HG02571 (cell line): ENCODE measurements around the gene MIOS.
"Not testable (repeated sequence)": the region's sequence is repeated elsewhere in the genome, so short reads cannot be mapped to it uniquely, and the experiment has no call there.

Experiments
- ATAC-seq: cut with Tn5 transposase; IDR thresholded peaks from one replicate; pipeline ENCODE4 v1.9.1; 2021; ENCODE audit warnings: mild to moderate bottlenecking, moderate library complexity; ENCODE audit not compliant: unreplicated experiment

Gene MIOS

DNA sequence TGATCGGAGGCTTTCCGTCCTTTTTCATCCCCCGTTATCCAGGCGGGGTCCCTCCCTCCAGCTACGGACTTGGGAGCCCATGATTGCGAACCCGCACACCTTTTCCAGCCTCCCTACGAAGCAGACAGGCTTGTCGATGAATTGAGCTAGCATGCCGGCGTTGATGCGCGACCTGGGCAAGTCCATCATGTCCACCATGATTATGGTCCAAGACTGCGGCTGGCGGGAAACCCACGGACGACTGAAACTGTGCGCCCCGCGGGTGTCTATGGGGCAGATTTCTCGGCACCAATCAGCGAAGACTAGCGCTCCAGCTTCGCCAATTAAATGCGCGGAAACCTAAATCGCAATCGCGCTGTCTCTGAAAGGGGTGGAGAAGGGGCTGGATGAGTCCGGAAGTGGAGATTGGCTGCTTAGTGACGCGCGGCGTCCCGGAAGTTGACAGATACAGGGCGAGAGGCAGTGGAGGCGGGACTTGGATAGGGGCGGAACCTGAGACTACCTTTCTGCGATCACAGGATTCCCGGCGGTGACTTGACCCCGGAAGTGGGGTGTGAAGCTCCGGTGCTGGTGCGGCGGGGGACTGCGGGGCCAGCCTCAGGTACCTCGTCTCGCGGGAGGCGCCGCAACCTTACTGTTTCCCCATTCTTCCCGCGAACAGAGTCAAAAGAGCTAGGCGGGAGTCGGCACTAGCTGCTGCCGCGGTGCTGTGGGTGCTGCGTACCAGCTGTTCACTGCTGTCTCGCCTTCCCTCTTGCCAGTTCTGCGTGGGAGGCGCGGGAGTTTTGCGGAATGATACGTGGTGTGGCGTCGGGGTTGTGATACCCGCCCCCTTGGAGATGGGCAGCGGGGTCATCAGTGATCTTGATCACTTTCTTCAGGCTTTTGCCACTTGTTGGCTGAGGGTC is 73.8 kb downstream of the MIOS start, which contains the start of gene UMAD1:
Gene UMAD1 (plus strand): TSS at position 532 of the 908 bp plus-strand sequence. CDS start 32,620 bp downstream, outside the sequence.
- ATAC-seq: peak; percentile 98

- ATAC-seq: peak; percentile 11
These were observed 74.5 kb downstream of the MIOS start for GRCh38 chr7:7641129-7641663.

DNA sequence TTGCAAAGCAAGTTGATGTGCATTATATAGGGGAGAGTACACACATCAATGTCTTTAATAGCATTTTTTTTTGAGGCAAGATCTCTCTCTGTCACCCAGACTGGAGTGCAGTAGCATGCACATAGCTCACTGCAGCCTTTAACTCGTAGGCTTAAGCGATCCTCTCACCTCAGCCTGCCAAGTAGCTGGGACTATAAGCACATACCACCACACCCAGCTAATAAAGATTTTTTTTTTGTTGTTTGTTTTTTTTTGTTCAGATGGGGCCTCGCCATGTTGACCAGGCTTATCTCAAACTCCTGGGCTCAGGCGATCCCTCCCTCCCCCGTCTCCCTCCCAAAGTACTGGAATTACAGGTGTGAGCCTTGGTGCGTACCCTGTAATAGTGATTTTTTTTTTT is 75.4 kb downstream of the MIOS start:
- no peak for ATAC-seq

- no peak for ATAC-seq
These were observed 80.9 kb downstream of the MIOS start for GRCh38 chr7:7647495-7648036.

DNA sequence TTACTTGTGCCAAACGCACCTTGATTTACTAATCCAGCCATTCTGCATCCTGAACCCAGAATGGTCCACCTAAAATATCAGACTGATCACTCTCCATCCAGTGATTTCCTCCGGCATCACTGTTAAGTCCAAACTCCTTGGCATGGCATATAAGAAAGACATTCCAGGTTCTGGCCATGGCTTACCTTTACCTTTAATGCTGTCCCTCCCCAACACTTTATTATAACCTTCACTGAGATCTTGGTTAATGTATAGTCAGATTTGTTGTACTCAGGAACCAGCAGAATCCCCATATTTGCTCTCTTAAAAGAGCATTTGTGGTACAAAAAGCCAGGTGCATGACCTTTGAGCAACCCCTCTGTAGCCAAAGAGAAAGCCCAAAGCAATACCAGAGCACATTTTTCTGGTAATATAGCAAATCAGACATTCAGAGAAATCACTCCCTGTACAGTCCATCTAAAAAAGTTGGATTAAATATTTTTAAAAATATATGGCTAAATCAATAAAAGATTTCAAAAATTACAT is 84.1 kb downstream of the MIOS start:
- ATAC-seq: no peak

- ATAC-seq: no peak
These were observed 84.8 kb downstream of the MIOS start for GRCh38 chr7:7651479-7651878.

GRCh38 chr7:7652798-7653540 is 86.3 kb downstream of the MIOS start:
- no peak for ATAC-seq

GRCh38 chr7:7653593-7654187 is 87.0 kb downstream of the MIOS start:
- ATAC-seq: no peak

DNA sequence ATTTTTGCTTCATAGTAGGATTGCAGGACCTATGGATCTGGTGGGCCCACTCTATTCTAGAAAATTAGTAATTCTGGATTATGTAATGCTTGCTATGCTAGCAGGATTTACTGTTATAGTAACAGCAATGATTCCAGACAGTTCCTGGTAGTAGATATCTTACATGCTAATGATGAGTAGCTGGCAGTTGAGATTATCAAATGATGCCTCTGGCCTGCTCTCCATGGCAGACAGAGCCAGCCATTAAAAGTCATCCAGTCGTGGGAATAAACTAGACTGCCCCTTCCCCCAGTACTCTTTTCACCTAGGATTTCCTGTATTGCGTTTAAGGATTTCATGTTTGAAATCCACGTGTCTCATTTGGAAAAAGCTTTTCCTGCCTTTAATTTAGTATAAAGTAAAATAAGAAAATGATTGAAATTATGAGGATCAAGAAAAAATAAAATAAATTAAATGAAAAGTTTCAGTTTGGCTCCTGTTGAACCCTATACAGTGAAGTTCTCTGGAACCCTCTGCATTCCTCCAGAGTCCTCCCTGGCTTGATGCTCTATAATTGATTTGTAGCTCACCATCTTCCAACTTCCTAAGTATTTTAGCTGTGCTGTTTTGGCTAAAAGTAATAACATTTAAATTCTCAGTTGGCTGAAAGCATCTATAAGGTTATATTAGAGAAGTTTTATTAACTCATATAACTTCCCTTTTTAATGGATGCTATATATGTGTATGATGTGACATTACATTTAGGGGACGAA is 88.5 kb downstream of the MIOS start:
- ATAC-seq: no peak

DNA sequence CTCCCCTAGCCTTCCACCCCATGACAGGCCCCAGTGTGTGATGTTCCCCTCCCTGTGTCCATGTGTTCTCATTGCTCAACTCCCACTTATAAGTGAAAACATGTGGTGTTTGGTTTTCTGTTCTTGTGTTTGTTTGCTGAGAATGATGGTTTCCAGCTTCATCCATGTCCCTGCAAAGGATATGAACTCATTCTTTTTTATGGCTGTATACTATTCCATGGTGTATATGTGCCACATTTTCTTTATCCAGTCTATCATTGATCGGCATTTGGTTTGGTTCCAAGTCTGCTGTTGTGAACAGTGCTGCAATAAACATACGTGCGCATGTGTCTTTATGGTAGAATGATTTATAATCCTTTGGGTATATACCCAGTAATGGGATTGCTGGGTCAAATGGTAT is 89.8 kb downstream of the MIOS start:
- not testable (repeated sequence) for ATAC-seq
